Parathyroid adenoma (tissue), 2 donors: ENCODE measurements around the gene EFNA3.

ENCODE experiments used
- H2AFZ ChIP-seq: fragments of 300-600 bp; sonication (generic); one replicate; pipeline ENCODE4 v1.7.0; 2017; ENCODE audit warnings: antibody characterized with exemption, mild to moderate bottlenecking
- H3K27ac ChIP-seq: fragments of 300-600 bp; sonication (generic); one replicate; pipeline ENCODE4 v1.7.0; 2017
- H3K27me3 ChIP-seq: fragments of 300-600 bp; sonication (generic); one replicate; pipeline ENCODE4 v1.7.0; 2017; ENCODE audit warnings: low read length; ENCODE audit not compliant: control insufficient read depth, insufficient read depth
- H3K36me3 ChIP-seq: fragments of 300-600 bp; sonication (generic); one replicate; pipeline ENCODE4 v1.7.0; 2017; ENCODE audit warnings: low read length; ENCODE audit not compliant: control insufficient read depth, insufficient read depth
- H3K4me1 ChIP-seq: fragments of 300-600 bp; sonication (generic); one replicate; pipeline ENCODE4 v1.7.0; 2017; ENCODE audit warnings: control low read depth
- H3K4me2 ChIP-seq: fragments of 300-600 bp; sonication (generic); one replicate; pipeline ENCODE4 v1.7.0; 2017; ENCODE audit warnings: low read length
- H3K4me3 ChIP-seq: fragments of 300-600 bp; sonication (generic); one replicate; pipeline ENCODE4 v1.7.0; 2017; ENCODE audit warnings: low read depth, low read length
- H3K79me2 ChIP-seq: fragments of 300-600 bp; sonication (generic); one replicate; pipeline ENCODE4 v1.7.0; 2017; ENCODE audit warnings: control low read depth
- H3K9ac ChIP-seq: fragments of 300-600 bp; sonication (generic); one replicate; pipeline ENCODE4 v1.7.0; 2017; ENCODE audit warnings: mild to moderate bottlenecking
- H3K9me3 ChIP-seq: fragments of 300-600 bp; sonication (generic); one replicate; pipeline ENCODE4 v1.7.0; 2017; ENCODE audit warnings: low read length; ENCODE audit not compliant: control insufficient read depth
- TF ChIP-seq, protein P1 (sequence below): fragments of 300-600 bp; sonication (generic); IDR thresholded peaks from one replicate; pipeline ENCODE4 v1.7.0; 2017; ENCODE audit warnings: antibody characterized with exemption, mild to moderate bottlenecking
- donor health status: primary hyperparathyroidism.

The EFNA3 gene

DNA sequence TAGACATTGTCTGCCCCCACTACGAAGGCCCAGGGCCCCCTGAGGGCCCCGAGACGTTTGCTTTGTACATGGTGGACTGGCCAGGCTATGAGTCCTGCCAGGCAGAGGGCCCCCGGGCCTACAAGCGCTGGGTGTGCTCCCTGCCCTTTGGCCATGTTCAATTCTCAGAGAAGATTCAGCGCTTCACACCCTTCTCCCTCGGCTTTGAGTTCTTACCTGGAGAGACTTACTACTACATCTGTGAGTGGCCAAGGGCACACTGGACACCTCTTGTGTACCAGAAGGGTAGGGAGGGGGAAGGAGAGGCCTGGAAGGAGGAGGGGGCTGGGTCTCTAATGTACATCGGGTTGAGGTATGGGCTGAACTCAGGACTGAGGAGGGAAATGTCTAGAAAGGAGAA is 11.9 kb upstream of the EFNA3 start:
- Histone ChIP-seq H2AFZ (no peak overlapping the region), H3K9me3 (no peaks in the 10 kb centered on the region), H3K27me3 (no peaks in the 10 kb centered on the region), H3K79me2 (no peaks in the 10 kb centered on the region), H3K9ac (no peak overlapping the region), H3K4me1 (peaks cover 6% of the 10 kb centered on the region), H3K36me3 (no peaks in the 10 kb centered on the region), H3K4me3 (no peak overlapping the region), H3K27ac (no peak overlapping the region), H3K4me2 (no peak overlapping the region)
- TF ChIP-seq, protein P1, sequence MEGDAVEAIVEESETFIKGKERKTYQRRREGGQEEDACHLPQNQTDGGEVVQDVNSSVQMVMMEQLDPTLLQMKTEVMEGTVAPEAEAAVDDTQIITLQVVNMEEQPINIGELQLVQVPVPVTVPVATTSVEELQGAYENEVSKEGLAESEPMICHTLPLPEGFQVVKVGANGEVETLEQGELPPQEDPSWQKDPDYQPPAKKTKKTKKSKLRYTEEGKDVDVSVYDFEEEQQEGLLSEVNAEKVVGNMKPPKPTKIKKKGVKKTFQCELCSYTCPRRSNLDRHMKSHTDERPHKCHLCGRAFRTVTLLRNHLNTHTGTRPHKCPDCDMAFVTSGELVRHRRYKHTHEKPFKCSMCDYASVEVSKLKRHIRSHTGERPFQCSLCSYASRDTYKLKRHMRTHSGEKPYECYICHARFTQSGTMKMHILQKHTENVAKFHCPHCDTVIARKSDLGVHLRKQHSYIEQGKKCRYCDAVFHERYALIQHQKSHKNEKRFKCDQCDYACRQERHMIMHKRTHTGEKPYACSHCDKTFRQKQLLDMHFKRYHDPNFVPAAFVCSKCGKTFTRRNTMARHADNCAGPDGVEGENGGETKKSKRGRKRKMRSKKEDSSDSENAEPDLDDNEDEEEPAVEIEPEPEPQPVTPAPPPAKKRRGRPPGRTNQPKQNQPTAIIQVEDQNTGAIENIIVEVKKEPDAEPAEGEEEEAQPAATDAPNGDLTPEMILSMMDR = no peak

DNA sequence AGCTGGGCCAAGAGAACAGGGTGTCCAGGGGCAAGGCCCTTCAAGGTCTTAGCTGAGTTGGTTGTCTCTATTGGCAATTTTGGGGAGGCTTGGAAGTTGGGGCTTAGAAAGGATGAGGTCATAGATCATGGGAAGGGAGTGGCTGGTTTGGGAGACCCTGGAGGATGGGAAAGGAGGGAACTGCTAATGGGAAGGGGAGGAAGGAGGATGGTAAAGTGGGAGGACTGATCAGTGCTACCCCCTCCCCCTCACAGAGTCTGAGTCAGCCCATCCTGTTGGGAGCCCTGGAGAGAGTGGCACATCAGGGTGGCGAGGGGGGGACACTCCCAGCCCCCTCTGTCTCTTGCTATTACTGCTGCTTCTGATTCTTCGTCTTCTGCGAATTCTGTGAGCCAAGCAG is 10.0 kb upstream of the EFNA3 start:
- no peaks in the 10 kb centered on the region for H3K4me1 ChIP-seq
- no peaks in the 10 kb centered on the region for H3K36me3 ChIP-seq
- no peaks in the 10 kb centered on the region for H3K27me3 ChIP-seq
- H2AFZ ChIP-seq = no peak overlapping the region
- no peak overlapping the region for H3K9ac ChIP-seq
- no peaks in the 10 kb centered on the region for H3K79me2 ChIP-seq
- H3K4me2 ChIP-seq = no peak overlapping the region
- H3K9me3 ChIP-seq = no peaks in the 10 kb centered on the region
- no peak overlapping the region for H3K27ac ChIP-seq
- no peak overlapping the region for H3K4me3 ChIP-seq
- TF ChIP-seq, protein P1 = no peak

DNA sequence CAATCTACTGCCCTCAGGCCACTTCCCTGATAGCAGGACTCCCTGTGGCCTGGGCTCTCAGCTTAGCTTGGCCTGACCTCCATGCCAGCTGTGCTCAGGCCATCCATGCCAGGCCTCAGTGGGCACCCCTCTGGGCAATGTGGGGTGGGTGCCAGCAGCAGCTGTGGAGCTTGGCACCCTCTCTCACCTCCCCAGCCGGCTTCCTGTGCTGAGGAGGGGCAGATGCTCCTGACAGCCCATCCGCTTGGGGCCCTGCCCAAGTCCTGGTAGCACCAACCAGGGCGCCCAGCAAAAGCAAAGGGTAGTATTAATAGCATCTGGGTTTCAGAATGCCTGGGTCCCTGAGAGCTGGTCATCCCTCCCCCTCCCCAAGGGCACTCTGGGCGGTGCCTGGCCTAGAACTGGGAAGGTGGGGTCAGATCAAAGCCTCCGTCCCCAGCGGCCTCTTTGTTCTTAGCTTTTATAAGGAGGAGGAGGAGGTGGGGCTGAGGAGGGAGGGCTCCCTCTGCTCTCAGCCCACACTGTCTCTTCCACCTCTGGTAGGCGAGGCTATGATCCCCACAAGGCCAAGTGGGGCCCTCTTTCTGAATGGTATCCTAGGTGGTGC is 9.0 kb upstream of the EFNA3 start:
- TF ChIP-seq, protein P1 = no peak
- no peak overlapping the region for H3K9ac ChIP-seq
- H3K4me3 ChIP-seq = no peak overlapping the region
- H3K9me3 ChIP-seq = no peaks in the 10 kb centered on the region
- H3K79me2 ChIP-seq = no peaks in the 10 kb centered on the region
- no peaks in the 10 kb centered on the region for H3K27me3 ChIP-seq
- no peaks in the 10 kb centered on the region for H3K4me1 ChIP-seq
- no peak overlapping the region for H2AFZ ChIP-seq
- H3K27ac ChIP-seq = no peak overlapping the region
- no peak overlapping the region for H3K4me2 ChIP-seq
- no peaks in the 10 kb centered on the region for H3K36me3 ChIP-seq

DNA sequence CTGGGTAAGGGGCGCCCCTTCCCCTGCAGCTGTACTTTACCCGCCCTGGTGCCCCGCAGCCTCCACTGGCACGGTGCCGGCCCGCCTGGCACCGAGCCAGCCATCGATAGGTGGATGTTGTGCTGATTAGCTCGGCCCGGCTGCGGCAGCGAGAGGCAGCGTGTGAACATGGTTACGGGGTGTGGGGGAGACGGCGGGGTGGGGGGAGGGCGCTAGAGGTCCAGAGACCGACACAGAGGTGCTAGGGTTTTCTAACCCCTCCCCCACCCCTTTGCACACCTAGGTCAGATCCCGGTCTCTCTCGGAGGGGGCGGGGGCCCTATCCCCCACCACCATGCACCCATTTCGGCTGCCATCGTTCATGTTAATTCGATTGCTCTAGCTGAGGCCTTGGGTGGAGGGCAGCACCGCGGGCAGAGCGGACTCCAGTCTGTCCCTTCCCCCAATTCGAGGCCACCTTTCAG is 8.4 kb upstream of the EFNA3 start:
- no peak overlapping the region for H3K27ac ChIP-seq

More for the DNA sequence above, 8.4 kb upstream of the EFNA3 start:
- Histone ChIP-seq H3K4me1 (no peaks in the 10 kb centered on the region), H3K79me2 (no peaks in the 10 kb centered on the region), H3K9ac (no peak overlapping the region), H3K4me3 (peak overlapping the region; percentile 49), H2AFZ (no peak overlapping the region), H3K27me3 (no peaks in the 10 kb centered on the region), H3K4me2 (peak overlapping the region; percentile 71), H3K36me3 (no peaks in the 10 kb centered on the region), H3K9me3 (no peaks in the 10 kb centered on the region)
- TF ChIP-seq, protein P1 = no peak
